Prostate gland (tissue), 2 donors: ENCODE data around the gene ABCG8. TPM values are rescaled to one million over a fixed set of nuclear protein-coding genes. Genes with fewer than 3 reads are reported as not detected.

Source experiments
- DNase-seq: peaks from one replicate; pipeline ENCODE4 v3.0.0-alpha.2; 2019; ENCODE audit warnings: low spot score
- H3K27ac ChIP-seq, 2 donors: fragments of 200-600 bp; sonication (generic); 2 replicates each; pipeline ENCODE4 v1.5.1; 2017 to 2019
- H3K27me3 ChIP-seq: fragments of 200-600 bp; sonication (generic); replicated peaks from 2 replicates; pipeline ENCODE4 v1.5.1; 2019; ENCODE audit not compliant: insufficient read depth
- H3K36me3 ChIP-seq, 2 donors: fragments of 200-600 bp; sonication (generic); 1 replicate in 1 of 2; 2 replicates in 1 of 2; pipeline versions ENCODE4 v1.5.1 to v1.8.1; 2017 to 2019
- H3K4me1 ChIP-seq: fragments of 200-600 bp; sonication (generic); replicated peaks from 2 replicates; pipeline ENCODE4 v1.5.1; 2019
- H3K4me3 ChIP-seq, 2 donors: fragments of 200-600 bp; sonication (generic); 2 replicates each; pipeline ENCODE4 v1.5.1; 2017 to 2019
- H3K9me3 ChIP-seq: fragments of 200-600 bp; sonication (generic); 2 replicates; pipeline ENCODE4 v1.5.1; 2017
- CTCF ChIP-seq, 4 experiments: fragments of 200-600 bp in 2 of 4; fragments of 450-650 bp in 2 of 4; sonication (generic) in 2 of 4; IDR thresholded peaks; 1 replicate in 3 of 4; 2 replicates in 1 of 4; pipeline ENCODE4 v1.5.1; 2016 to 2019; ENCODE audit warnings: antibody characterized with exemption in 4 of 4, mild to moderate bottlenecking in 2 of 4, moderate library complexity in 2 of 4
- POLR2A ChIP-seq: fragments of 450-650 bp; IDR thresholded peaks from one replicate; pipeline ENCODE4 v1.6.1; 2016; ENCODE audit warnings: antibody characterized with exemption, mild to moderate bottlenecking
- POLR2AphosphoS5 ChIP-seq: sonication (generic); formaldehyde crosslinking; IDR thresholded peaks from one replicate; pipeline ENCODE4 v1.6.1; 2017; ENCODE audit warnings: antibody characterized with exemption
- WGBS: methylation state at CpG from one replicate; pipeline ENCODE4 v1.1.5; 2018; 5-methylcytosine and 5-hydroxymethylcytosine counted together
- intact Hi-C: fragments of 100-400 bp; cut with DNase I; formaldehyde crosslinking; loops from one replicate; pipeline ENCODE4 v1.14.2; 2022
- total RNA-seq, 2 donors: library from RNA; depleted of rRNA; stranded (reverse); fragments of >200 nt; gene quantifications; one replicate each; pipeline ENCODE4 v1.1.0, GENCODE V29; 2016

The ABCG8 gene
- total RNA-seq, 2 donors from 2014 or later: 0.57 TPM; not detected in 1

GRCh38 chr2:43887176-43887575 is 48.4 kb downstream of the ABCG8 start:
- WGBS: 81% methylated on average over 7 of the region's 7 CpGs
- Histone ChIP-seq H3K36me3 (no peaks in the 10 kb centered on the region), H3K9me3 (no peaks in the 10 kb centered on the region), H3K4me3 (no peak overlapping the region), H3K4me1 (peaks cover 5% of the 10 kb centered on the region), H3K27ac (no peak overlapping the region), H3K27me3 (no peaks in the 10 kb centered on the region)
- intact Hi-C loops: loop anchor here (10.0 kb wide), 1 partner anchor 272 kb away; no protein-coding TSS in a partner anchor
- no peak for DNase-seq
- TF ChIP-seq POLR2A (no peak), POLR2AphosphoS5 (no peak), CTCF (IDR thresholded peaks at IDR 0.05) (no peak)

GRCh38 chr2:43889416-43889815 is 50.6 kb downstream of the ABCG8 start:
- intact Hi-C loops: loop anchor here (10.0 kb wide), 1 partner anchor 275 kb away; no protein-coding TSS in a partner anchor
- H3K4me1 ChIP-seq: peaks cover 5% of the 10 kb centered on the region
- no peaks in the 10 kb centered on the region for H3K27me3 ChIP-seq
- no peak overlapping the region for H3K4me3 ChIP-seq
- no peaks in the 10 kb centered on the region for H3K36me3 ChIP-seq
- TF ChIP-seq CTCF (IDR thresholded peaks at IDR 0.05): no peak
- TF ChIP-seq POLR2A: no peak
- TF ChIP-seq POLR2AphosphoS5: no peak
- H3K9me3 ChIP-seq: no peaks in the 10 kb centered on the region
- H3K27ac ChIP-seq: no peak overlapping the region
- 99% methylated on average over 4 of the region's 4 CpGs for WGBS
- no peak for DNase-seq

- intact Hi-C loops: no loop called here
- no peak overlapping the region for H3K27ac ChIP-seq
- no peaks in the 10 kb centered on the region for H3K4me1 ChIP-seq
- H3K4me3 ChIP-seq: no peak overlapping the region
- H3K36me3 ChIP-seq: no peaks in the 10 kb centered on the region
- no peaks in the 10 kb centered on the region for H3K9me3 ChIP-seq
- no peak for TF ChIP-seq POLR2A
- no peak for TF ChIP-seq CTCF (IDR thresholded peaks at IDR 0.05)
- TF ChIP-seq POLR2AphosphoS5: no peak
- DNase-seq: no peak
- 90% methylated on average over 4 of the region's 4 CpGs for WGBS
- H3K27me3 ChIP-seq: no peaks in the 10 kb centered on the region
Measured at GRCh38 chr2:43890855-43891254, 52.1 kb downstream of the ABCG8 start.

GRCh38 chr2:43894743-43895142 is 56.0 kb downstream of the ABCG8 start:
- Histone ChIP-seq H3K36me3 (peaks cover 0 to 4% of the 10 kb centered on the region in 2 donors), H3K27me3 (no peaks in the 10 kb centered on the region), H3K9me3 (no peaks in the 10 kb centered on the region), H3K4me1 (peaks cover 3% of the 10 kb centered on the region), H3K4me3 (no peak overlapping the region), H3K27ac (no peak overlapping the region)
- intact Hi-C loops: no loop called here
- 98% methylated on average over 2 of the region's 2 CpGs for WGBS
- DNase-seq: no peak
- TF ChIP-seq CTCF (IDR thresholded peaks at IDR 0.05) (no peak), POLR2A (no peak), POLR2AphosphoS5 (no peak)

GRCh38 chr2:43896906-43897305 is 58.1 kb downstream of the ABCG8 start:
- no peak for DNase-seq
- Histone ChIP-seq H3K9me3 (no peaks in the 10 kb centered on the region), H3K36me3 (peaks cover 0 to 4% of the 10 kb centered on the region in 2 donors), H3K27me3 (no peaks in the 10 kb centered on the region), H3K4me3 (no peak overlapping the region), H3K4me1 (peaks cover 3% of the 10 kb centered on the region), H3K27ac (no peak overlapping the region)
- TF ChIP-seq POLR2AphosphoS5 (no peak), CTCF (IDR thresholded peaks at IDR 0.05) (no peak), POLR2A (no peak)
- WGBS: 67% methylated on average over 1 of the region's 1 CpG
- intact Hi-C loops: no loop called here
